GM12801 (cell line): ENCODE measurements around the gene PPFIA1.

Source experiments
- TF ChIP-seq, protein P1 (sequence below): IDR thresholded peaks from one replicate; pipeline ENCODE4 v1.5.1; 2011; ENCODE audit warnings: control low read depth; ENCODE audit not compliant: insufficient read length; ENCODE audit errors: extremely low read depth

The PPFIA1 gene

DNA sequence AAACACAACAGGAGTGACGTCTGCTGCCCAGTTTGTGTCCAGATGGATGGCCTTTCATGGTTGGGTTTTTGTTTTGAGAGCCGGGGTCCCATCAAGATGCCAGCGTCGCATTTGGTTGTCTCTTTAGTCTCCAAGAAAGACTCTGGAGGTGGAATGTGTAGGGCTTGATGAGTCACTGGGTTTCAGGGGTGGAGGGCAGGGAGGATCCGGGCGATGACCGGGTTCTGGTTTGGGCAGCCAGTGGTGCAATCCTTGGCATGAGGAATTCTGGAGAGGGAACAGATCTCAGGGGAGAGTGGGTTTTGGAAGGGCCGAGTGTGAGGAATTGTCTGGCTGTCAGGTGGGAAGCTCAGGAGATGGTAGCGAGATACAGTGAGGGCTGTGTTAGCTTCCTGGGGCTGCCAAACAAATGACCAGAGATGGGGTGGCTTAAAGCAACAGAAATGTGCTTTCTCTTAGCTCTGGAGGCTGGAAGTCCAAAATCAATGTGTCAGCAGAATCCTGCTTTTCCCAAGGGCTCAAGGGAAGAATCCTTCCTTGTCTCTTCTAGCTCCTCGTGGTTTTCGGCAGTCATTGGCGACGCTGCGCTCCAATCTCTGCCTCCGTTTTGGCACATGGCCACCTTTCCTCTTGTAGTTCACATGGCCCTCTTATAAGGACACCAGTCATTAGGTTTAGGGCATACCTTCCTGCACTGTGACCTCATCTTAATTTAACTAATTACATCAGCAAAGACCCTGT is 26.4 kb upstream of the PPFIA1 start:
- TF ChIP-seq, protein P1, sequence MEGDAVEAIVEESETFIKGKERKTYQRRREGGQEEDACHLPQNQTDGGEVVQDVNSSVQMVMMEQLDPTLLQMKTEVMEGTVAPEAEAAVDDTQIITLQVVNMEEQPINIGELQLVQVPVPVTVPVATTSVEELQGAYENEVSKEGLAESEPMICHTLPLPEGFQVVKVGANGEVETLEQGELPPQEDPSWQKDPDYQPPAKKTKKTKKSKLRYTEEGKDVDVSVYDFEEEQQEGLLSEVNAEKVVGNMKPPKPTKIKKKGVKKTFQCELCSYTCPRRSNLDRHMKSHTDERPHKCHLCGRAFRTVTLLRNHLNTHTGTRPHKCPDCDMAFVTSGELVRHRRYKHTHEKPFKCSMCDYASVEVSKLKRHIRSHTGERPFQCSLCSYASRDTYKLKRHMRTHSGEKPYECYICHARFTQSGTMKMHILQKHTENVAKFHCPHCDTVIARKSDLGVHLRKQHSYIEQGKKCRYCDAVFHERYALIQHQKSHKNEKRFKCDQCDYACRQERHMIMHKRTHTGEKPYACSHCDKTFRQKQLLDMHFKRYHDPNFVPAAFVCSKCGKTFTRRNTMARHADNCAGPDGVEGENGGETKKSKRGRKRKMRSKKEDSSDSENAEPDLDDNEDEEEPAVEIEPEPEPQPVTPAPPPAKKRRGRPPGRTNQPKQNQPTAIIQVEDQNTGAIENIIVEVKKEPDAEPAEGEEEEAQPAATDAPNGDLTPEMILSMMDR, result no peak

DNA sequence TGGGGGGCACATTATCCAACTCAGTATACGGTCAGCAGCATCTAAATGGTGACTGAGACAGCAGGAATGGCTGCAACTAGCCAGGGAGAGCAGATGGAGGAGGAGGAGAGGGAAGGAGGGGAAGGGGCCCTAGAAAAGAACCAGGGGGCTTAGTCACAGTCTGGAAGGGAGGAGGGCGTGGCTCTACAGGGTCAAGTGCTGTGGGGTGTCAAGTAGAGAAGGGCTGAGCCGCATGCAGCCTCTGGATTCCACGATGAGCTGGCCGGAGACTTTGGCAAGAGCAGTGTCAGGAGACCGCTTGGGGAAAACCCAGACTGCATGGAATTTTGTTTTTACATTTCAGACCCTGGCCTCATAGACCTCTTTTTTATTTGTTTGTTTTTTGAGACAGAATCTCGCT is 25.8 kb upstream of the PPFIA1 start:
- TF ChIP-seq, protein P1, result no peak

DNA sequence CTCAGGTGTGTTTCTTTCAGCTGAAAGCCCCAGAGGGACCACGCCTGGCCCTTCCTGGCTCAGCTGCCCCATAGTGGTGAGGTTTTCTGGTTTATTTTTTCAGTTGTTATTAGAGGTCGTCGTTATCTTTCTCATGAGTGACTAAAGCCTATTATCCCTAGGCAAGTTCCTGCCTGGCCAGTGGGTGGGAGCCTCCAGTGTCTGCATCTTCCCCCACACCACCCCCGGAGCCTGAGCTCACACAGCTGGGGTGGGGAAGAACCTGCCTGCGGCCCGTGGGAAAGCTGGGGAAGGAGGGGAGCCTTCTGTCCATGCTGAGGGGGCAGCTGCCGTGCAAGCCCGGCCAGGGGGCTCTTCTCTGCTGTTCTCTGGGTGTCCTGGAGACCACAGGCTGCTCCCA is 24.3 kb upstream of the PPFIA1 start:
- TF ChIP-seq, protein P1, result no peak

DNA sequence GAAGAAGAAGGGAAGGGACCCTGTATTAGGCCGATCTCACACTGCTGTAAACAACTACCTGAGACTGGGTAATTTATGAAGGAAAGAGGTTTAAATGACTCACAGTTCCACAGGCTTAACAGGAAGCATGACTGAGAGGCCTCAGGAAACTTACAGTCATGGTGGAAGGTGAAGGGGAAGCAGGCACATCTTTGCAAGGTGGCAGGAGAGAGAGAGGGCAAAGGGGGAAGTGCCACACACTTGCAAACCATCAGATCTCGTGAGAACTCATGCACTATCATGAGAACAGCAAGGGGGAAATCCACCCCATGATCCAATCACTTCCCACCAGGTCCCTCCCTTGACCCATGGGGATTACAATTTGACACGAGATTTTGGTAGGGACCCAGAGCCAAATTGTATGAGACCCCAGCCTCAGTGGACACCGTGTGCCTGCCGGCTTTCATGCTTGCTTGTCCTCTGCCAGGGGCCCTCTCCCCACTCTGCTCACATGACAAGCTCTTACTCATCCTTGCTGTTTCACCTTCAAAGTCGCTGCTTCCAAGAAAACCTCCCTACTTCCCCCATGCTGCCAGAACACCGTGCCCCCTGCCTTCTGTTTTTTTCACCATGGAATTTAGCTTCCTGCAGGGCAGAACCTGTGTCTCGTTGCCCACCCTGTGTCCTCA is 23.3 kb upstream of the PPFIA1 start:
- TF ChIP-seq, protein P1, result no peak

DNA sequence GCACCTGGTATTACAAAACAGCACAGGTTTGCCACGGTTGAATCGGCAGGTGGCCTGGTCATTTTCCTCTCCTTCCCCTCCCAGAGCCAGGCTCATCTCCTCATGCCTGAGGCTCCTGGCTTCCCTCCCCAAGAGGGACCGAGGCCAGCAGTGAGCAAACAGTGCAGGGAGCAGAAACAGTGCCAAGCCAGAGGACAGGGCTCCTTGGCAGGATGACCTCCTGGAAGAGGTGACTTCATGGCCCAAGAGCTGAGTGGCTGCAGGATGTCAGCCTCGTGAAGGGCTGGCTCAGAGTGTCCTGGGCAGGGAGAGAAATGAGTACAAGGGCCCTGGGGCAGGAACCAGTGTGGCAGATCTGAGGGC is 22.8 kb upstream of the PPFIA1 start:
- TF ChIP-seq, protein P1, result no peak

DNA sequence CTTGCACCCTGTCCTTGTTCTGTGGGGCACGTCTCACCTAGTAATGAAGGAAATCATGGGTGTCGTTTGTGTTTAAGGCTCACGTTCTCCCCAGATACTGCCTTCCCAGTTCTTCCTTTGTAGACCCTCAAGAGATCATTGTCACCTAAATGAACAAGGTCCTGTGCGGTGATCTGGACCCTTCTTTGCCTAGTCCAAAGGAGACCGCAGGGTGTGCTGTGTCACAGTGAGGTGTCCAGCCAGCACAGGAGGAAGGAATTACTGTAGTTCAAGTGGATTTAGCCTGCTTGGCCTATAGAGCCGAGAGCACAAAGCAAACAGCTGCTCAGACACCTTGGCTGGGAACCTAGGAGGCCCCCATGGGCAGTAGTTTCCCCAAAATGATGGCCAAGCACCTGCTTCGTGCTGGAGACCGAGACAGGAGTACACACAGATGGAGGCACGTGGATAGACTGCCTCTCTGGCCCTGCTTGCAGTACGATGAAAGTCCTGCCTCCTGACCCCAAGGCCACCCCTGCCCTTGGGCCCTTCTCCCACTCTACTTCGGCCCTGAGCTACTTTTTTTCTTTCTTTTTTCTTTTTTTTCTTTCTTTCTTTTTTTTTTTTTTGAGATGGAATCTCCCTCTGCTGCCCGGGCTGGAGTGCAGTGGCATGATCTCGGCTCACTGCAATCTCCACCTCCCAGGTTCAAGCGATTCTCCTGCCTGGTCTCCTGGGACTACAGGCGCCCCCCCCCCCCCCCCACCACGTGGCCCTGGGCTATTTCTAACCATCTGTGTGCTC is 19.4 kb upstream of the PPFIA1 start:
- TF ChIP-seq, protein P1, result no peak

DNA sequence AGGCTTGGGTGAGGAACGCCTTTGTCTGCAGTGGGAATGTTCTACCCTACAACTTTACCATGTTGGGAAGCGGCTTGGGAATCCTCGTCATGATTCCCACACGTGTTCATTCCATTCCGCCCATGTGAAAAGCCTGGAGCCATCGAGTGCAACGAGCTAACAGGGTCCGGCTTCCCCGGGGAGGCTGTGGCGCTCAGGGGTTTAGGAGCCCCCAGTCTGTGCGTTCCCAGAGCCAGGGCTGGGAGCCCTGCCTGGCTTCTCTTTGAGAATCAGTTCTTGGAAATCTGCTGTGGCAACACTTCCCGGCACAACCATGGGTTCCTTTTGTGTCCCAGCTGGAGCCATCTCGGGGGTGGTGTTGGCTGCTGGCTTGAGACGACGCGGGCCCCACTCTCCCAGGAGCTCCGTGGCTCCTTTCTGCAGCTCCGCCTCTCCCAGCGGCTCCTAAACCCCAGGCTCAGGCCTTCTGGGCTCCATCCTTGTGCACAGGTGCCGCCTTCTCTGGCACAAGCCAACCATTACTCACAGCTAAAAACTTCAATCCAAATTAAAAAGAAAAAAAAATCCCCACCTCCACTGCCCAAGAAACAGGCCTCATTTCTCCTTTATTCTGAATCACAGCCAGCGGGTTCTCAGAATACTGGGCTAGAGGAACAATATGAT is 18.7 kb upstream of the PPFIA1 start:
- TF ChIP-seq, protein P1, result no peak
